ENCODE data around the gene ABHD17A.

DNA sequence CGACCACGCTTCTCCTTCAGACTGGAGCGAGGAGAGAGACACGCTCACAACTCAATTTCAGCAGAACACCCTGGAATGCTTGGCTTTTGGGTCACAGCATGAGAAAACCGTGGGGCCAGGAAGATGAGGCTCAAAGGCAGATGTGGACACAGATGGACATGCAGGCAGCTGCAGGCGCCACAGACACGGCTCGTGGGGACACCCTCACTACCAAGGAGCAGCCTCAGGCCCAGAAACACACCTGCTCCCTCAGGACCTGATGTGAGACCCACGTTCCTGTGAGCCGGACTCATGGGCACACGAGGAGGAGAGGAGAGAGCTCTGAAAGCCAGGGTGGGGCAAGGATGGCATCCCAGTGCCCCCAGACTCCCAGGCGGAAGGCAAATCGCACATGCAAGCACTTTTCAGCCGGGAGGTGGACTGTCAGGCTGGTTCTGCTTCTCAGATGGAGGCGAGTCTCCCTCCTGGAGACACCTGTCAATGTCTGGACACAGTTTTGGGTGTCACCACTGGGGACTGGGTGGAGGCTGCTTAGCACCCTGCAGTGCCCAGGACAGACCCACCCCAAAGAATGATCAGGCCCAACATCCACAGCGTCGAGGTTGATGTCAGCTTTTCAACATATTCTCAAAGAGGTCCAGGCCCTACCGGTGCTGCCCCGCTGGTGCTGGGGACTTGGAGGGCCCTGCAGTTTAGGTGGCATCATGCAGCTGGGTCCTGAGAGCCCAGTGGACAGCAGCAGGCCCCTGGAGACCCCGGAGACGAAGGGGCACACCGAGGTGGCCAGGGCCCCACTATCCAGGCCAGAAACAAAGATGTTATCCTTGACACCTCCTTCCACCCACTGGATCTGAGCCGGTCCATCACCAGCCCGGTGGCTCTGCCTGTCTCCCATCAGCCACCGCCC is 2.3 kb downstream of the ABHD17A start:
- TF ChIP-seq, protein P1, sequence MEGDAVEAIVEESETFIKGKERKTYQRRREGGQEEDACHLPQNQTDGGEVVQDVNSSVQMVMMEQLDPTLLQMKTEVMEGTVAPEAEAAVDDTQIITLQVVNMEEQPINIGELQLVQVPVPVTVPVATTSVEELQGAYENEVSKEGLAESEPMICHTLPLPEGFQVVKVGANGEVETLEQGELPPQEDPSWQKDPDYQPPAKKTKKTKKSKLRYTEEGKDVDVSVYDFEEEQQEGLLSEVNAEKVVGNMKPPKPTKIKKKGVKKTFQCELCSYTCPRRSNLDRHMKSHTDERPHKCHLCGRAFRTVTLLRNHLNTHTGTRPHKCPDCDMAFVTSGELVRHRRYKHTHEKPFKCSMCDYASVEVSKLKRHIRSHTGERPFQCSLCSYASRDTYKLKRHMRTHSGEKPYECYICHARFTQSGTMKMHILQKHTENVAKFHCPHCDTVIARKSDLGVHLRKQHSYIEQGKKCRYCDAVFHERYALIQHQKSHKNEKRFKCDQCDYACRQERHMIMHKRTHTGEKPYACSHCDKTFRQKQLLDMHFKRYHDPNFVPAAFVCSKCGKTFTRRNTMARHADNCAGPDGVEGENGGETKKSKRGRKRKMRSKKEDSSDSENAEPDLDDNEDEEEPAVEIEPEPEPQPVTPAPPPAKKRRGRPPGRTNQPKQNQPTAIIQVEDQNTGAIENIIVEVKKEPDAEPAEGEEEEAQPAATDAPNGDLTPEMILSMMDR (IDR thresholded peaks at IDR 0.05): no peak
- TF ChIP-seq EZH2 (IDR thresholded peaks at IDR 0.05; ENCODE audit: borderline replicate concordance, insufficient read depth, low read depth, low read length, poor library complexity, severe bottlenecking): no peak

All from B cell (primary cell).